ENCODE results near the gene DENND4C.

DENND4C gene

GRCh38 chr9:19416143-19416542 lies 185.7 kb downstream of the DENND4C start:
- no peak for FAIRE-seq

GRCh38 chr9:19420877-19421276 lies 190.4 kb downstream of the DENND4C start:
- FAIRE-seq: no peak

All from endometrium (tissue), 2 donors.